Transverse colon (tissue), 4 donors: ENCODE data around the gene AHSA1.

Source experiments
- EP300 ChIP-seq: sonication (generic); formaldehyde crosslinking; IDR thresholded peaks from one replicate; pipeline ENCODE4 v1.6.1; 2017; ENCODE audit warnings: antibody characterized with exemption, low read depth
- POLR2A ChIP-seq: fragments of 450-650 bp; IDR thresholded peaks from one replicate; pipeline ENCODE4 v1.6.1; 2016; ENCODE audit warnings: antibody characterized with exemption, mild to moderate bottlenecking, moderate library complexity
- POLR2AphosphoS5 ChIP-seq, 3 donors: sonication (generic); formaldehyde crosslinking; IDR thresholded peaks; one replicate each; pipeline ENCODE4 v1.6.1; 2016; ENCODE audit warnings: antibody characterized with exemption in 3 of 3
- TF ChIP-seq, protein P1 (sequence below), 5 experiments: fragments of 200-600 bp in 3 of 5; fragments of 450-650 bp in 2 of 5; sonication (generic) in 3 of 5; IDR thresholded peaks; 1 replicate in 2 of 5; 2 replicates in 3 of 5; pipeline ENCODE4 v1.5.1; 2016 to 2017; ENCODE audit warnings: antibody characterized with exemption in 5 of 5, inconsistent platforms in 3 of 5, mild to moderate bottlenecking in 2 of 5, moderate library complexity in 1 of 5

DNA sequence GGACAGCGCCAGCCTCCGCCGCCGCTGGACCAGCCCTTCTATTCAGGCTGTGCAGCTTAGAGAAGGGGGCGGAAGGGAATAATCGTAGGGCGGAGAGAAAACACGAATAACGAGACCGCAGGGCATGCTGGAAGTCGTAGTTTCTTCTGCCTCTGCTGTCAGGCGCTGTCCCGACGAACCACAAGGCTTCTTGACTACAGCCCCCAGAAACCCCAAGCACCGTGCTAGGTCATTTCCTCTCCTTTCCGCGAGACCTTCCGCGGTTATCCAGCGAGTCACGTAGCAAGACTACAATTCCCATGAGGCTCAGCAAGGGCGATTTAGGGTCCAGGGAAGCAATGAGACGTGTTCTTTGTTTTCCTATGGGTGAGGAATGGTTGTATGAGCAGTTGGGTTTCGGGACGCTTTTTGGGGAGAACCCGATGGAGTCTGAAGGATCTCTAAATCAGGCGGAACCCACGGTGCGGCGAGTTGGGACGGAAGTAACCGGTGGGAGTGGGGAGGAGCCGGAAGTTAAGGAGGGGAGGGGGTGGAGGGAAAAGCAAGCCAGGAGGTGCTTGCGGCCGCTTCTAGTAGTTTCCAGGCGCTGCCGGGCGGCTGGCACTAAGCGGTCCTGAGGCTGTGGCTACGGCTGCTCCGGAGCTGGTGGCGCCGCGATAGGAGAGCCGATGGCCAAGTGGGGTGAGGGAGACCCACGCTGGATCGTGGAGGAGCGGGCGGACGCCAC is at the start of gene AHSA1, which contains the start of gene VIPAS39:
- TF ChIP-seq, protein P1, sequence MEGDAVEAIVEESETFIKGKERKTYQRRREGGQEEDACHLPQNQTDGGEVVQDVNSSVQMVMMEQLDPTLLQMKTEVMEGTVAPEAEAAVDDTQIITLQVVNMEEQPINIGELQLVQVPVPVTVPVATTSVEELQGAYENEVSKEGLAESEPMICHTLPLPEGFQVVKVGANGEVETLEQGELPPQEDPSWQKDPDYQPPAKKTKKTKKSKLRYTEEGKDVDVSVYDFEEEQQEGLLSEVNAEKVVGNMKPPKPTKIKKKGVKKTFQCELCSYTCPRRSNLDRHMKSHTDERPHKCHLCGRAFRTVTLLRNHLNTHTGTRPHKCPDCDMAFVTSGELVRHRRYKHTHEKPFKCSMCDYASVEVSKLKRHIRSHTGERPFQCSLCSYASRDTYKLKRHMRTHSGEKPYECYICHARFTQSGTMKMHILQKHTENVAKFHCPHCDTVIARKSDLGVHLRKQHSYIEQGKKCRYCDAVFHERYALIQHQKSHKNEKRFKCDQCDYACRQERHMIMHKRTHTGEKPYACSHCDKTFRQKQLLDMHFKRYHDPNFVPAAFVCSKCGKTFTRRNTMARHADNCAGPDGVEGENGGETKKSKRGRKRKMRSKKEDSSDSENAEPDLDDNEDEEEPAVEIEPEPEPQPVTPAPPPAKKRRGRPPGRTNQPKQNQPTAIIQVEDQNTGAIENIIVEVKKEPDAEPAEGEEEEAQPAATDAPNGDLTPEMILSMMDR (IDR thresholded peaks at IDR 0.05), result no peak
- TF ChIP-seq POLR2AphosphoS5 (IDR thresholded peaks at IDR 0.05), result peak; percentile 77 to 88 (median 86)
- TF ChIP-seq POLR2A, result peak; percentile 57
- TF ChIP-seq EP300, result no peak
